MM.1S (cell line): Measurements from ENCODE around the gene PTPRE.

Source experiments
- DNase-seq: peaks from one replicate; pipeline ENCODE4 v3.0.0-alpha.2; 2015
- H2AFZ ChIP-seq: fragments of 300-600 bp; sonication (generic); 2 replicates; pipeline ENCODE4 v1.6.0; 2016; ENCODE audit warnings: antibody characterized with exemption, low read length
- H3F3A ChIP-seq: fragments of 300-600 bp; sonication (generic); 2 replicates; pipeline ENCODE4 v1.6.1; 2016; ENCODE audit warnings: mild to moderate bottlenecking, antibody characterized with exemption, low read length, moderate library complexity, mixed read lengths; ENCODE audit not compliant: insufficient read depth
- H3K27ac ChIP-seq: fragments of 300-600 bp; sonication (generic); 2 replicates; pipeline ENCODE4 v1.5.1; 2016; ENCODE audit warnings: mild to moderate bottlenecking, low read length
- H3K27me3 ChIP-seq: fragments of 300-600 bp; sonication (generic); replicated peaks from 2 replicates; pipeline ENCODE4 v1.6.0; 2016; ENCODE audit warnings: low read length; ENCODE audit not compliant: insufficient read depth
- H3K36me3 ChIP-seq: fragments of 300-600 bp; sonication (generic); replicated peaks from 2 replicates; pipeline ENCODE4 v1.6.1; 2016; ENCODE audit warnings: mild to moderate bottlenecking, low read length, mixed read lengths; ENCODE audit not compliant: insufficient read depth
- H3K4me1 ChIP-seq: fragments of 300-600 bp; sonication (generic); 2 replicates; pipeline ENCODE4 v1.6.1; 2016; ENCODE audit warnings: low read length, mixed read lengths
- H3K4me2 ChIP-seq: fragments of 300-600 bp; sonication (generic); 2 replicates; pipeline ENCODE4 v1.6.0; 2016; ENCODE audit warnings: low read depth, low read length
- H3K4me3 ChIP-seq: fragments of 300-600 bp; sonication (generic); 2 replicates; pipeline ENCODE4 v1.5.1; 2016; ENCODE audit warnings: low read length, mixed read lengths
- H3K79me2 ChIP-seq: fragments of 300-600 bp; sonication (generic); 2 replicates; pipeline ENCODE4 v1.6.1; 2016; ENCODE audit warnings: mixed run types, low read length, mixed read lengths
- H3K9ac ChIP-seq: fragments of 300-600 bp; sonication (generic); 2 replicates; pipeline ENCODE4 v1.6.1; 2016; ENCODE audit warnings: low read length, mixed read lengths
- H3K9me2 ChIP-seq: fragments of 300-600 bp; sonication (generic); replicated peaks from 2 replicates; pipeline ENCODE4 v1.6.1; 2016; ENCODE audit warnings: mild to moderate bottlenecking, low read length, mixed read lengths; ENCODE audit not compliant: insufficient read depth
- H3K9me3 ChIP-seq: fragments of 300-600 bp; sonication (generic); replicated peaks from 2 replicates; pipeline ENCODE4 v1.6.1; 2016; ENCODE audit warnings: mild to moderate bottlenecking, low read length, mixed read lengths; ENCODE audit not compliant: insufficient read depth
- H4K20me1 ChIP-seq: fragments of 300-600 bp; sonication (generic); 2 replicates; pipeline ENCODE4 v1.6.1; 2016; ENCODE audit warnings: mild to moderate bottlenecking, low read length, moderate library complexity, mixed read lengths; ENCODE audit not compliant: insufficient read depth
- CTCF ChIP-seq: fragments of 300-600 bp; sonication (generic); IDR thresholded peaks from 2 replicates; pipeline ENCODE4 v1.5.1; 2016; ENCODE audit warnings: antibody characterized with exemption, low read length, mixed read lengths
- EZH2 ChIP-seq: fragments of 300-600 bp; sonication (generic); optimal IDR thresholded peaks from 2 replicates; pipeline ENCODE3; 2017; ENCODE audit warnings: low read depth, mild to moderate bottlenecking, antibody characterized with exemption, low read length, mixed read lengths
- EZH2phosphoT487 ChIP-seq: fragments of 300-600 bp; sonication (generic); IDR thresholded peaks from 2 replicates; pipeline ENCODE4 v1.6.1; 2018; ENCODE audit warnings: antibody characterized with exemption, low read length

Gene PTPRE

DNA sequence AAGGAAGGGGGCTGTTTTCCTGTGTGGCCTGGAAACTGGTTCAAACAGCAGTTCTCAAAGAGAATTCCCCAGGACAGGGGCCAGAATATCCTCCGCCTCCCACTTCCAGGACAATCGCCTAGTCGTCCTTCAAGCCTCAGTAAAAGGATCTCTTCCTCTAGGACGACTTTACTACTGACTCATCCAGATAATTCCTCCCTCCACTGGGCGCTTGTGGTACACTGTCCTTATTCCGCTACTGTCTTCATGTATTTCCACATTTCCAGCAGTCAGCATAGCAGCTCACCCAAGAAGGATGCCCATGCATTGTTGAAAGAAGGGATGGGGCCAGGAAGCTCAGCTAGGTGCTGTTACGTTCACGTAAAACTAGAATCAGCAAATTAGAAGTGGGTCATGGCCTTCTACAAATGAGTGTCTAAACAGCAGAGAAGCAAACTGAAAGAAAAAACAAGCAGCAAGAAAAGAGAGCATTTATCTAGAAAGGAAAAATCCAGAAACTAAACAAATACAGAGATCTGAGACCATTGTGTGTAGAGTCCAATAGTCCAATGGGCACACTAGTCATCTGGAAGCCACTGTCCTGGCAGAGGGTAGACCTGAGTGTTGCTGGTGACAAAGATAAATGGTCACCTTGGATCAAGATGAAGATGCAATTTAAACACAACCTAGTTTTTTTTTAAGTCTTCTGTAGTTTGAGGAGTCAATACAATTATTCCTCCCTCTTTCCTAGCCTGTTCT is 40.5 kb upstream of the PTPRE start:
- Histone ChIP-seq H3K27me3 (no peaks in the 10 kb centered on the region), H3K4me1 (no peaks in the 10 kb centered on the region), H3K9me2 (no peaks in the 10 kb centered on the region), H3K4me2 (no peak overlapping the region), H3K4me3 (no peak overlapping the region), H2AFZ (no peak overlapping the region), H3F3A (no peaks in the 10 kb centered on the region), H3K27ac (no peak overlapping the region), H3K79me2 (no peaks in the 10 kb centered on the region), H3K9ac (no peak overlapping the region), H4K20me1 (no peaks in the 10 kb centered on the region), H3K9me3 (no peaks in the 10 kb centered on the region), H3K36me3 (no peaks in the 10 kb centered on the region)
- DNase-seq: no peak
- TF ChIP-seq EZH2phosphoT487: no peak
- no peak for TF ChIP-seq EZH2

- H3K4me2 ChIP-seq: no peak overlapping the region
- no peaks in the 10 kb centered on the region for H3K27me3 ChIP-seq
- H3K79me2 ChIP-seq: no peaks in the 10 kb centered on the region
- no peaks in the 10 kb centered on the region for H3F3A ChIP-seq
- H4K20me1 ChIP-seq: no peaks in the 10 kb centered on the region
- no peak for TF ChIP-seq EZH2
- no peak for TF ChIP-seq CTCF
- no peak for TF ChIP-seq EZH2phosphoT487
- no peak for DNase-seq
- no peak overlapping the region for H3K4me3 ChIP-seq
- H3K4me1 ChIP-seq: no peaks in the 10 kb centered on the region
- H3K9me2 ChIP-seq: no peaks in the 10 kb centered on the region
- H2AFZ ChIP-seq: no peak overlapping the region
- no peak overlapping the region for H3K27ac ChIP-seq
- H3K9me3 ChIP-seq: no peaks in the 10 kb centered on the region
- H3K36me3 ChIP-seq: no peaks in the 10 kb centered on the region
- H3K9ac ChIP-seq: no peak overlapping the region
Observed at GRCh38 chr10:127867805-127868204, 39.1 kb upstream of the PTPRE start.

- Histone ChIP-seq H2AFZ (no peak overlapping the region), H3K4me1 (no peaks in the 10 kb centered on the region), H3K36me3 (no peaks in the 10 kb centered on the region), H3K4me2 (no peak overlapping the region), H3K9me3 (no peaks in the 10 kb centered on the region), H3K27ac (no peak overlapping the region), H3K27me3 (no peaks in the 10 kb centered on the region), H3K9me2 (no peaks in the 10 kb centered on the region), H4K20me1 (no peaks in the 10 kb centered on the region), H3K4me3 (no peak overlapping the region), H3K9ac (no peak overlapping the region), H3F3A (no peaks in the 10 kb centered on the region), H3K79me2 (no peaks in the 10 kb centered on the region)
- DNase-seq: no peak
- TF ChIP-seq EZH2phosphoT487: no peak
- TF ChIP-seq EZH2: no peak
- TF ChIP-seq CTCF: no peak
Observed at GRCh38 chr10:127869329-127869728, 37.6 kb upstream of the PTPRE start.

GRCh38 chr10:127871631-127872010 is 35.3 kb upstream of the PTPRE start:
- no peaks in the 10 kb centered on the region for H4K20me1 ChIP-seq
- H2AFZ ChIP-seq: no peak overlapping the region
- no peak overlapping the region for H3K4me2 ChIP-seq
- H3K27ac ChIP-seq: no peak overlapping the region
- DNase-seq: no peak
- H3K9me2 ChIP-seq: no peaks in the 10 kb centered on the region
- no peaks in the 10 kb centered on the region for H3K27me3 ChIP-seq
- H3K9ac ChIP-seq: no peak overlapping the region
- H3K9me3 ChIP-seq: no peaks in the 10 kb centered on the region
- H3K4me1 ChIP-seq: no peaks in the 10 kb centered on the region
- no peaks in the 10 kb centered on the region for H3K36me3 ChIP-seq
- TF ChIP-seq CTCF: no peak
- no peak for TF ChIP-seq EZH2
- no peak for TF ChIP-seq EZH2phosphoT487
- no peaks in the 10 kb centered on the region for H3K79me2 ChIP-seq
- H3K4me3 ChIP-seq: no peak overlapping the region
- H3F3A ChIP-seq: no peaks in the 10 kb centered on the region
